Measurements from ENCODE around the gene C2CD4D.

Gene C2CD4D

DNA sequence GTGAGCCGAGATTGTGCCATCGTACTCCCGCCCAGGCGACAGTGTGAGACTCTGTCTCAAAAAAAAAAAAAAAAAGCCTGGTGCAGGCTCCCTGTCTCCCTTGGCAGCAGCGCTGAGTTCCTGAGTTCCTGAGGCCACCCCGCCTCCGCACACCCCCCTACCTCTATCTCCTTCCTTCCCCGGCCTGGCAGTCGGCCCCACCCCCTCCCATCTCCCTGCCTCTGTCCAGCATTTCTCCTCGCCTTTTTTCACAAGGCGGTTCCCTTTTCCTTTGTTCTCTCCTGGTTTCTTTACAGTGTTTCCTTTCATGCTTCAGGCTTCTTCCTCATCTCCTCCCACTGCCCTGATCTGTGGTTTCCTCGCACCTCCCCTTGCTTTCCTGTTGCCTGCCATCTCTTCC is 10.7 kb downstream of the C2CD4D start:
- H3K4me3 ChIP-seq (ENCODE audit: low read depth, low read length): no peak overlapping the region
- TF ChIP-seq, protein P1, sequence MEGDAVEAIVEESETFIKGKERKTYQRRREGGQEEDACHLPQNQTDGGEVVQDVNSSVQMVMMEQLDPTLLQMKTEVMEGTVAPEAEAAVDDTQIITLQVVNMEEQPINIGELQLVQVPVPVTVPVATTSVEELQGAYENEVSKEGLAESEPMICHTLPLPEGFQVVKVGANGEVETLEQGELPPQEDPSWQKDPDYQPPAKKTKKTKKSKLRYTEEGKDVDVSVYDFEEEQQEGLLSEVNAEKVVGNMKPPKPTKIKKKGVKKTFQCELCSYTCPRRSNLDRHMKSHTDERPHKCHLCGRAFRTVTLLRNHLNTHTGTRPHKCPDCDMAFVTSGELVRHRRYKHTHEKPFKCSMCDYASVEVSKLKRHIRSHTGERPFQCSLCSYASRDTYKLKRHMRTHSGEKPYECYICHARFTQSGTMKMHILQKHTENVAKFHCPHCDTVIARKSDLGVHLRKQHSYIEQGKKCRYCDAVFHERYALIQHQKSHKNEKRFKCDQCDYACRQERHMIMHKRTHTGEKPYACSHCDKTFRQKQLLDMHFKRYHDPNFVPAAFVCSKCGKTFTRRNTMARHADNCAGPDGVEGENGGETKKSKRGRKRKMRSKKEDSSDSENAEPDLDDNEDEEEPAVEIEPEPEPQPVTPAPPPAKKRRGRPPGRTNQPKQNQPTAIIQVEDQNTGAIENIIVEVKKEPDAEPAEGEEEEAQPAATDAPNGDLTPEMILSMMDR (conservative IDR thresholded peaks at IDR 0.05; ENCODE audit: low read depth, low read length): no peak
- peak; percentile 28 for DNase-seq (ENCODE audit: low read depth)

DNA sequence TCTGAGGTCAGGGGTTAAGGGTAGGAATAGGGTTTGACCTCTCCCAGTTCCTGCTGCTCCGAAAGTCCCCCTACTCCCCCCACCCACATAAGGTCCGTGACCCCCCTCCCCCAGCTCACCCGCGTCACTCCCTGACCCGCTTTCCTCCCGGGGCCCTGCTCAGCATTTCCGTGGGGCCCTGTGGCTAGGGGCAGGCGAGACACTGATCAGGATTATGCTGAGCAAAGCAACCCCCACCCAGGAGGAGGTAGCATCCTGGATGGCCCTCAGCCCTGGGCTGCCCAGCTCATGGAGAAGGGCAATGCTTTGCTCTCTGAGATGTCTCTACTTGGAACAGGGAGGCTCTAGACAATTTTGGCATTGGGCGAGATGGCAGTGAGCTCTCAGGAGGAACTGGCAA is 11.8 kb downstream of the C2CD4D start:
- H3K4me3 ChIP-seq (ENCODE audit: low read depth, low read length): no peak overlapping the region
- DNase-seq (ENCODE audit: low read depth): no peak
- TF ChIP-seq, protein P1 (conservative IDR thresholded peaks at IDR 0.05; ENCODE audit: low read depth, low read length): no peak

DNA sequence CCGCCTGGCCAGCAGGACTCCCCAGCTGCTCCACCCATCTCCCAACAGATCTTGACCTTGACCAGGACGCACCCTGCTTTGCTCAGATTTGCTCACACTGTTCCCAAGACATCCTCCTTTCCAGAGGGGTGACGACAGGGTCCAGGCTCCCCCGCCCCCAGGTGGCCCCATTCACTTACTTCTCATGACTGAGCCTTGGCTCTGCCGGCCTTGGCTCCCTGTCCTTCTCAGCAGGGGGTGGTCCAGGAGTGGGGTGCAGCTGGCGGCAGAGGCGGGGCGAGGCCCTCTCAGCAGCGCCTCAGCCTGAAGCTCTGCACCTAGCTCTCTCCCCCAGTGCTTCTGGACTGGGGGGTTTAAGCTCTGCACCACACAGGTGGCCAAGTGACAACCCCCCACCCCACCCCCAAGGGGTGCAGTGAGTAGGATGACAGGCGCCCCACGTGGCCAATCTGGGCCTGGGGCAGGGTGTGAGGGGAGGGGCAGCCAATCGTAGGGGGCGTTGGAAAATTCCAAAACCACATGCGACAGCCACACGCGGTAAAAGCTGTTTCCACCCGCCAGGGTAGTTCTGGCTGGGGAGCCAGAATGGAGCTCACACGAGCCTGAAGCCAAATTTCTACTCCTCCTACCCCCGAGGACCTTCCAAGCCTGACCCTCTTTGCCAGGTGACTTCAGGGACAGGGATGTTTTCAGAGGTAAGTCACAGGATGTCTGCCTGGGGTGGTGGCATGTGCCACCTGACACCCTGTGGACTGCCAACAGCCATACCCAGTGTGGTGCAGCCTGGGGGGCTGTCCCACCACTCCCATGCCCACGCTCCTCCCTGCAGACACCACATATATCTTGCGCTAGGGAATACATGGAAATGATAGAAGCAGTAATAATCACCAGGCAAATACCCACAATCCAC is 13.6 kb downstream of the C2CD4D start:
- no peak for DNase-seq (ENCODE audit: low read depth)

DNA sequence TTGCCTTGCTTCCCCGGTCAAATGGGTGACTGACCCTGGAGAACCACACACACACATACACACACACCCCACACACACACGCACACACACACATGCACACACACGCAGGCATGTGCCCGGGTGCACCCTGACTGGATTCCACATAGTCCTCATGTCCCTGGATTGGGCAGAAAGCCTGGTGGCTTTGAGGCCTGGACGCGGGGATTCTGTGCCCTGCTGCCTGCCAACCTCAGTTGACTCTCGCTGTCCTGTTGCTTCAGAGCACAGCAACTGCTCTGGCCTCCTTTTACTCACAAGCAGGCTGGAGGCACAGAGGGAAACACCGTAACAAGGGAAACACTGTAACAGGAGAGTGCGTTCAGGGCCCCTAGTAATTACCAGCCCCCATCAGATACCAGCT is 14.4 kb downstream of the C2CD4D start:
- TF ChIP-seq, protein P1 (conservative IDR thresholded peaks at IDR 0.05; ENCODE audit: low read depth, low read length): no peak
- DNase-seq (ENCODE audit: low read depth): no peak
- H3K4me3 ChIP-seq (ENCODE audit: low read depth, low read length): no peak overlapping the region

More for the DNA sequence above, 13.6 kb downstream of the C2CD4D start:
- H3K4me3 ChIP-seq (ENCODE audit: low read depth, low read length): no peak overlapping the region
- TF ChIP-seq, protein P1 (conservative IDR thresholded peaks at IDR 0.05; ENCODE audit: low read depth, low read length): no peak

DNA sequence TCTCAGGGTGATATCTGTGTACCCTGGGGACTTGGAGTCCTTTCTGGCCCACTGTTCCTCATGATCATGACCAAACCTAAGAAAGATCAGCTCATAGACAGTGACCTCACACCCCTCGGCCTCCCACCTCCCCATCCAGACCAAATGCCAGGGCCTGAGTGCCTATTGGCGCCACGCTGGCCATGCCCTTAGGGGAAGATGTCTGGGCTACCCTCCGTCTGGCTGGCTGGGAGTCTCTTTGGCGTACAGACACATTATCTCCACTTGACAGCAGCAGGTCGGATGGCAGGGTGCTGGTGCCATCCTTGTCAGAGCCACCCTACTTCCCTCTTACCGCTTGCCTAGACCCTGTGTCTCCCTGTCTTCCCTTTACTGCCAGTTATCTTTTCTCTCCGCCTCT is 16.4 kb downstream of the C2CD4D start:
- no peak for DNase-seq (ENCODE audit: low read depth)
- TF ChIP-seq, protein P1 (conservative IDR thresholded peaks at IDR 0.05; ENCODE audit: low read depth, low read length): no peak
- H3K4me3 ChIP-seq (ENCODE audit: low read depth, low read length): no peak overlapping the region

DNA sequence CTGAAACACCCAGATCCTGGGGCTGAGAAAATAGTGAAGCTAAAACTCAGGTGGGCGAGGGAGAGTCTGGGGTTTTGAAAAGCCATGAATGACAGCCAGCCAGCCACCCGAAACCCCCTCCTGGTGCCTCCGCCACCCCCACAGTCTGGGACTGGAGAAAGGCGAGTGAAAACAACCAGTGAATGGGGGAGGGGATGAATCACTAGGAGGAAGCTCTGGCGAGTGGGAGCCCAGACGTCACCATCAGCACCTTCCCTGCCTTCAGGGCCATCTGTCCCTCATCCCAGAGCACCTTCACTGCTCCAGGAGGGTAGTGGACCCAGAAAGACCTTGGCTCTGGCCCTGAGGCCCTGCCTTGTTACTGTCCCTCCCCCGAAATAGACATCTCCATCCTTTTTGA is 17.2 kb downstream of the C2CD4D start:
- TF ChIP-seq, protein P1 (conservative IDR thresholded peaks at IDR 0.05; ENCODE audit: low read depth, low read length): no peak
- DNase-seq (ENCODE audit: low read depth): no peak
- no peak overlapping the region for H3K4me3 ChIP-seq (ENCODE audit: low read depth, low read length)

DNA sequence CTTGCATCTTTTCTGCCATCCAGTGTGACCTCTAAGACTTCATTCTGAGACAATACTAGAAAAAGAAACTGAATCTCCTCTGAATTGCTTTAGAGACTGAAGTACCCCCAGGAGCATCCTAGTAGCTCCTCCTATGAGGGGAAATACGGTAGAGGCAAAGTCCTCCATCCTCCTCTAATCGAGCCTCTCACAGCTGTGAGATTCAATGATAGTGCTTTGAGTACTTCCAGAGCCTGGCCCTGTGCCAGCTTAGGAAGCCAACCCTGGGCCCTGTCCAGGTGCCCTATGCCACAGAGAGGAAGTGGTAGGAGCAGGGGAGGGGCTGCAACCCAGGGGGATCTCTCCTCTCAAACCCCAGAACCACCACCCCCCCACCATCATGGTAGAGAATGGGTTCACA is 18.7 kb downstream of the C2CD4D start:
- TF ChIP-seq, protein P1 (conservative IDR thresholded peaks at IDR 0.05; ENCODE audit: low read depth, low read length): no peak
- no peak for DNase-seq (ENCODE audit: low read depth)
- H3K4me3 ChIP-seq (ENCODE audit: low read depth, low read length): no peak overlapping the region

All from choroid plexus epithelial cell (primary cell).